H1 (cell line): ENCODE measurements around the gene NDUFA11. TPM values are rescaled to one million over a fixed set of nuclear protein-coding genes. Genes with fewer than 3 reads are reported as not detected.
A peak's percentile ranks its signal among the peaks of the same experiment; 100 is the strongest.

ENCODE experiments used
- RAD21 ChIP-seq, 2 experiments: IDR thresholded peaks in 1 of 2; conservative IDR thresholded peaks in 1 of 2; 2 replicates each; pipeline ENCODE4 v1.6.1; 2011; ENCODE audit warnings: low read depth in 2 of 2, low read length in 2 of 2, improper control_type of control experiment in 1 of 2, inconsistent platforms in 1 of 2, mild to moderate bottlenecking in 1 of 2, moderate library complexity in 1 of 2
- polyA plus RNA-seq, 7 experiments: library from polyadenylated mRNA; depleted of rRNA in 3 of 7; stranded (reverse) in 5 of 7; unstranded in 2 of 7; fragments of >200 nt in 5 of 7; fragments of 200-250 nt in 2 of 7; gene quantifications; 1 replicate in 5 of 7; 2 replicates in 1 of 7; 4 replicates in 1 of 7; pipeline versions ENCODE4 v1.2.1 to v1.2.3, GENCODE V29; 2011 to 2013; ENCODE audit warnings: missing spikeins in 2 of 7, mixed read lengths in 2 of 7
- total RNA-seq: library from RNA; stranded (reverse); fragmentation: NEBNext Ultra II Directional; extraction: Animal tissue kit (Norgen Biotek cat#: 25700); gene quantifications from 2 replicates; pipeline ENCODE4 v1.2.1, GENCODE V29; 2021
- TF ChIP-seq, protein P1 (sequence below), 3 experiments: IDR thresholded peaks; 1 replicate in 2 of 3; 2 replicates in 1 of 3; pipeline versions ENCODE4 v1.5.1 to v1.6.1; 2011; ENCODE audit warnings: low read length in 3 of 3, mild to moderate bottlenecking in 3 of 3, inconsistent platforms in 2 of 3, low read depth in 1 of 3, moderate library complexity in 1 of 3; ENCODE audit not compliant: insufficient read depth in 1 of 3; ENCODE audit errors: control extremely low read depth in 1 of 3

NDUFA11 gene
- total and polyA plus RNA-seq, 2 of the 8 experiments (the other 6 are each of a cell fraction or from before 2014, with no cell fraction given) = 205 to 1,037 TPM

DNA sequence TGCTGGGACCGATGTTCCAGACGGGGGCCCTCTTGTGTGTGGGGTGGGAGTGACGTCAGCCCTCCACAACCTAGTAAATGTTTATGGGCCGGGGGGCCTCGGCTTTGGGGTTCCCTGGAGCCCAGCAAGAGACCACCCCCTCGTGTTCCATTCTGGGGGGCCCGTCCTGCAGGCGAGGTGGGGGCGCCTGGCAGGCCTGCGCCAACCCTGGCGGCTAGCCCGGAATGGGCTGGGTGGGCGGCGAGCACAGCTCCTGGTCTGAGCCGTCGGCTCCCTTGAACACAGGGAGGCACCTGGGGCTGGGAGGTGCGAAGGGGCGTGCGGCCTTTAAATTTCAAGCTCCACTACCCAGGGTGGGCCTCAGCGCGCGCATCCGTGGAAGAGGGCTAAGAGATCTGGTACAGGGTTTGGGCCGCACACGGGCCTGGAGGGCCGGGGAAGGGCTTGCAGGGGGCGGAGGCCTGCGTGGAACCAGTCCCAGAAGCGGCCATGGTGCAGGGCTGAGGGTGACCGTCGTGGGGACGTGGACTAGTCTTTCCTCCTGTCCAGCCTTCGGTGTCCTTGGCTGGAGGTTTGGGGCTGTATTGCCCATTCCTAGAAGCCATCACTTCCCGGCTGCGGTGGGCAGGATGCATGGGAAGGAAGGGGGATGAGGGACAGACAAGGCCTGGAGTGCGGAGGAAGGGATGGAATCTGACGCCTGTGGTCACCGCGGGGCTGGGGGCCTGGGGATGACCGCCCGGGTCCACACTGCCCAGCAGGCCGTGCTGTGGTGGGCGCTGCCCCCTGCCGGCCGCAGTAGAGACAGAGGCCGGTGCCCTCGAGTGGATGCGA, 11.4 kb downstream of the NDUFA11 start (continued):
- TF ChIP-seq, protein P1, sequence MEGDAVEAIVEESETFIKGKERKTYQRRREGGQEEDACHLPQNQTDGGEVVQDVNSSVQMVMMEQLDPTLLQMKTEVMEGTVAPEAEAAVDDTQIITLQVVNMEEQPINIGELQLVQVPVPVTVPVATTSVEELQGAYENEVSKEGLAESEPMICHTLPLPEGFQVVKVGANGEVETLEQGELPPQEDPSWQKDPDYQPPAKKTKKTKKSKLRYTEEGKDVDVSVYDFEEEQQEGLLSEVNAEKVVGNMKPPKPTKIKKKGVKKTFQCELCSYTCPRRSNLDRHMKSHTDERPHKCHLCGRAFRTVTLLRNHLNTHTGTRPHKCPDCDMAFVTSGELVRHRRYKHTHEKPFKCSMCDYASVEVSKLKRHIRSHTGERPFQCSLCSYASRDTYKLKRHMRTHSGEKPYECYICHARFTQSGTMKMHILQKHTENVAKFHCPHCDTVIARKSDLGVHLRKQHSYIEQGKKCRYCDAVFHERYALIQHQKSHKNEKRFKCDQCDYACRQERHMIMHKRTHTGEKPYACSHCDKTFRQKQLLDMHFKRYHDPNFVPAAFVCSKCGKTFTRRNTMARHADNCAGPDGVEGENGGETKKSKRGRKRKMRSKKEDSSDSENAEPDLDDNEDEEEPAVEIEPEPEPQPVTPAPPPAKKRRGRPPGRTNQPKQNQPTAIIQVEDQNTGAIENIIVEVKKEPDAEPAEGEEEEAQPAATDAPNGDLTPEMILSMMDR (IDR thresholded peaks at IDR 0.05; ENCODE audit: control extremely low read depth in 1 of 3, insufficient read depth in 1 of 3, low read depth in 1 of 3, low read length in 3 of 3) = peak; percentile 72 to 80 (median 75)
- TF ChIP-seq RAD21 (IDR thresholded peaks at IDR 0.05 in 1 of 2, conservative IDR thresholded peaks at IDR 0.05 in 1 of 2; ENCODE audit: low read depth in 2 of 2, low read length in 2 of 2) = peak; percentile 78 to 79
